ENCODE results near the gene ATP5MG. TPM values are rescaled to one million over a fixed set of nuclear protein-coding genes. Genes with fewer than 3 reads are reported as not detected.

ATP5MG gene
- total RNA-seq, 4 donors from 2014 or later: 36.1 to 84.5 (median 42.8) TPM

DNA sequence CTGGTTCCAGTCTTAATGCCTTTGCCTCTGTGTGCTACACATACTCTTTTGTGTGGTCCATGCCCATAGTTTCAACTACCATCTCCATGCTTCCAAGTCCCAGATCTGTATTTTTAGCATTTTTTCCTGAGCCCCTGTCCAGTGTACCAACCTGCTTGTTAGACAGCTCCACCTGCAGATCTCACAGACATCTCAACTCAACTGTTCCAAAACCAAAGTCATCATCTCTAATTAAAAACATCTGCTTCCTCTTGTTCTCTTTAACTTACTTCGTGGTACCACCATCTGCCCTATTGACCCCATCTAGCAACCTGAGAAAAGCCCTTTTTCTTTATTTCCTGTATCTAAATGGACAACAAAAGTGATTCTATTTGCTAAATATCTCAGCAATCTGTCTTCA is 26.3 kb downstream of the ATP5MG start:
- TF ChIP-seq, protein P1, sequence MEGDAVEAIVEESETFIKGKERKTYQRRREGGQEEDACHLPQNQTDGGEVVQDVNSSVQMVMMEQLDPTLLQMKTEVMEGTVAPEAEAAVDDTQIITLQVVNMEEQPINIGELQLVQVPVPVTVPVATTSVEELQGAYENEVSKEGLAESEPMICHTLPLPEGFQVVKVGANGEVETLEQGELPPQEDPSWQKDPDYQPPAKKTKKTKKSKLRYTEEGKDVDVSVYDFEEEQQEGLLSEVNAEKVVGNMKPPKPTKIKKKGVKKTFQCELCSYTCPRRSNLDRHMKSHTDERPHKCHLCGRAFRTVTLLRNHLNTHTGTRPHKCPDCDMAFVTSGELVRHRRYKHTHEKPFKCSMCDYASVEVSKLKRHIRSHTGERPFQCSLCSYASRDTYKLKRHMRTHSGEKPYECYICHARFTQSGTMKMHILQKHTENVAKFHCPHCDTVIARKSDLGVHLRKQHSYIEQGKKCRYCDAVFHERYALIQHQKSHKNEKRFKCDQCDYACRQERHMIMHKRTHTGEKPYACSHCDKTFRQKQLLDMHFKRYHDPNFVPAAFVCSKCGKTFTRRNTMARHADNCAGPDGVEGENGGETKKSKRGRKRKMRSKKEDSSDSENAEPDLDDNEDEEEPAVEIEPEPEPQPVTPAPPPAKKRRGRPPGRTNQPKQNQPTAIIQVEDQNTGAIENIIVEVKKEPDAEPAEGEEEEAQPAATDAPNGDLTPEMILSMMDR (IDR thresholded peaks at IDR 0.05; ENCODE audit: low read depth): no peak

DNA sequence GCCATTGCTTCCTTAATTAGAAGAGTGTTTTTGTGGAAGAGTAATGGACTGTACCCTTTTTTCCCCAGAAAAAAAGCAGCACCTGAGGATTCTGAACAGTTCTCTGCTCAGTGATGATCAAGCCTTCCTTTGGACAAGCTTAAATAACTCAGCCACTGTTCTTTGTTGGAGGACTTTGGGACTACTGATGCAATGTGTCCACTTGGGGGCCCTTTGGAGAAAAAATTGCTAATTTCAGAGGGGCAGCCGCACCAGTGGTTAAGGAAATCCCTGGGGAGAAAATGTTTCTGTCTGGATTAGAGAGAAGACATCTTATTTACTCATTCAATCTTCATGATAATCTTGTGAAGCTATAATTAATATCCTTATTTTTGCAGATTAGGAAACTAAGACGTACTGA is 29.6 kb downstream of the ATP5MG start:
- TF ChIP-seq, protein P1 (IDR thresholded peaks at IDR 0.05; ENCODE audit: low read depth): no peak

- TF ChIP-seq, protein P1 (IDR thresholded peaks at IDR 0.05; ENCODE audit: low read depth): no peak
These were observed 32.7 kb downstream of the ATP5MG start for GRCh38 chr11:118434123-118434552.

- TF ChIP-seq, protein P1 (IDR thresholded peaks at IDR 0.05; ENCODE audit: low read depth): no peak
These were observed 33.3 kb downstream of the ATP5MG start for GRCh38 chr11:118434553-118435289.

DNA sequence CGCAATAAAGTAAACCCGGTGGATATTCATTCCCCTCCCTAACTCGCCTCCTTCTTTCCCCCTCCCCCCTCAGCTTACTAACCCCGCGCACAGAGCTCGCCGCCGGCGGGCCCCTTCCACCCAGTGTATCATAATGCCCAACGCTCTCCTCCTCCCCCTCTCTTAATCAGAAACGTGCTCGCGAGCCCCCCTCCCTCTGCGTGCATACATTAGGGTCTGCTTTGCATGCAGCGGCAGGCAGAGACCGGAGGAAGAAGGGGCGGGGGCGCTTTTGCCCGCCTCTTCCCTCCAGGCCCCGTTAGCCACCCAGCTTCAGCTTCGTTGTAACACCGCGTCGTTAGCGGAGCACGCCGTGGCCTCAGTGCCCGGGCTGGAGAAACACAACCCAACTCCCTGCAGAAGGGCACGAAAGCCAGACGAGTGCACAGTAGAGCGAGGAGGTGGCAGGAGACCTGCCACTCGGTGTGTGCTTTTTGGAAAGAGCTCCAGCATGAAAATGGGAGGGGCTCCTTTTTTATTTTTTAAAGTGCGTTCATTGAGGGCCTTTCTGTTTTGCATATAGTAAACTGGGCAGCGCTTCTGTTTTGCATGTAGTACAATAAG is 34.0 kb downstream of the ATP5MG start:
- TF ChIP-seq, protein P1 (IDR thresholded peaks at IDR 0.05; ENCODE audit: low read depth): no peak

DNA sequence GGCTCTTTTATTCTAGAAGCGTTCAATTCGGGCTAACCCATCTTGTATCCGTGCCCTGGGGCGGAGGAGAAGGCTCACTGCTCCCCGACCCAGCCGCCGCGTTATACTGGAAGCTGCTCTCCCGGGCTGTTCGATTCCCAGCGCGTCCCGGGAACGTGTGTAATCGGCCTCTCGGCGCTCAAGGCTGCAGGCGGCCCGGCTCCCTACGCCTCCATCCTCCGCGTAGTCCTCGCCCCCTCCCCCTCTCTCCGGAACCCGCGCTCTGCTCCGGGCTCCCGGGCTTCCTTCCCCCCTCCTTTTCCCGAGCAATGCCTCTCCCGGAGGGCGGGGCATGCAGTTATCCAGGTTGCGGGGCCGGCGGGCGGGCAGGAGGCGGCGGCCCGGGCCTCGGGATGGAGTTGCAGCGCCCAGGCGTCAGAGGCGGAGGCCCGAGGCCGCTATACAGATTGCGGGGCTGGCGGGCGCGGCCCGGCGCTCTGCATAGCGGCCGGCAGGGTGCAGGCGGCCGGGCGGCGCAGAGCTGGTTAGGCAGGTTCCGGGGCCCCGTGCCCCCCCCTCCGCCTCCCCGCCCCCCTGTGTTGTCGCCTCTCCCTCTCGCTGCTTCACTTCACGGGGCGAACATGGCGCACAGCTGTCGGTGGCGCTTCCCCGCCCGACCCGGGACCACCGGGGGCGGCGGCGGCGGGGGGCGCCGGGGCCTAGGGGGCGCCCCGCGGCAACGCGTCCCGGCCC is 34.7 kb downstream of the ATP5MG start, which contains the start of gene KMT2A:
KMT2A (plus strand) TSS at position 600 of the 732 bp plus-strand sequence; CDS start at position 621, 21 bp downstream.
- TF ChIP-seq, protein P1 (IDR thresholded peaks at IDR 0.05; ENCODE audit: low read depth): no peak

All from subcutaneous adipose tissue (tissue), 4 donors.